Neuron (in vitro differentiated cells): ENCODE data around the gene RSPH1.

Experiments
- H2AFZ ChIP-seq: one replicate; pipeline ENCODE4 v1.6.1; 2013; ENCODE audit warnings: low read depth, mild to moderate bottlenecking, inconsistent platforms, low read length, moderate library complexity
- H3K27me3 ChIP-seq: one replicate; pipeline ENCODE4 v1.6.1; 2013; ENCODE audit warnings: low read length; ENCODE audit not compliant: insufficient read depth
- H3K36me3 ChIP-seq: one replicate; pipeline ENCODE4 v1.6.1; 2013; ENCODE audit warnings: low read length; ENCODE audit not compliant: insufficient read depth
- H3K4me1 ChIP-seq: one replicate; pipeline ENCODE4 v1.6.1; 2013; ENCODE audit warnings: low read length; ENCODE audit not compliant: insufficient read depth
- H3K4me3 ChIP-seq: 2 replicates; pipeline ENCODE4 v1.5.1; 2013; ENCODE audit warnings: mild to moderate bottlenecking, low read length, moderate library complexity
- H3K9me3 ChIP-seq: one replicate; pipeline ENCODE4 v1.6.1; 2013; ENCODE audit warnings: low read length

The RSPH1 gene

DNA sequence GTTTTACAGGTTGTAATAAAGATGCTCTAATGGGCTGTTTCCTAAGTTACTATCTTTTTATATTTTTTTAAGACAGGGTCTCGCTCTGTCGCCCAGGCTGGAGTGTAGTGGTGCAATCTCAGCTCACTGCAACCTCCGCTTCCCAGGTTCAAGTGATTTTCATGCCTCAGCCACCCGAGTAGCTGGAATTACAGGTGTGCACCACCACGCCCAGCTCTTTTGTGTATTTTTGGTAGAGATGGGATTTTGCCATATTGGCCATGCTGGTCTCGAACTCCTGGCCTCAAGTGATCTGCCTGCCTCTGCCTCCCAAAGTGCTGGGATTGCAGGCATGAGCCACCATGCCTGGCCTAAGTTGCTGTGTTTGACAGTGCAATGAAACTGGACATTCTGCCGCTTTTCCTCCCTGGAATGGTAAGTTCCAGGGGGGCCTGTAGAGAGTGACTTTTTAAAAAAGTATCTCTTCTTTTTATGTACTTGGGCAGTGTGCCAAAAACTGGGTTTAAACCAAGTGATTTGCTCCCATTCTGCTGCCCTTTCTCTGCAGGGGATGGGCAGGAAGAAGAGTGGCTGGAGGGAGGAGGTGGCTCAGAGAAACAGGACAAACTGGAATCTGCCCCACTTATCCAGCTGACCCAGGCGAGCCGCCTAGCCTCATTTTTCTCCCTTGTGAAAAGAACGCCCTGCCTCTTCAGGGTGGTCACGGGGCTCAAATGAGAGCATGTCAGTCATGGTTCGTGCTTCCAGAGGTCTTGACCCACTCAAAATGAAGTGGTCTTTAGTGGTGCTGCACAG is 19.9 kb upstream of the RSPH1 start:
- no peaks in the 10 kb centered on the region for H3K36me3 ChIP-seq
- H3K27me3 ChIP-seq = peaks cover 75% of the 10 kb centered on the region
- H3K4me3 ChIP-seq = no peak overlapping the region
- peaks cover 3% of the 10 kb centered on the region for H3K9me3 ChIP-seq
- peaks cover 15% of the 10 kb centered on the region for H3K4me1 ChIP-seq
- no peak overlapping the region for H2AFZ ChIP-seq

DNA sequence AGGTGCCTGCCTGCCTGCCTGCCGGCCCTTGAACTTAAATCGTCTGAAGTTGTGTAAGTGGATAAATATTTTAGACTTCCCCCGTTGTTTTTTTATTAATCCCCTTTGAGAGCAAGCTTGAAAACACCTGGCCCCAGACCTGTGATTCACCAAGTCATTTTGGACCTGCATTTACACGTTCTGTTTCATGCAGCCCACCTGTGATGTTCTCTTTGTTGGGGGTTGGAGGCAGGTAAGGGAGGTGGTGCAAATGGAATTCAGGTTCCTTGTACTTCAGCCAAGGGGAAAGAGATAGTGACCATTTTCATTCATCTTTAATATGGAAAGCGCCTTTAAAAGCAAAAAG is 18.8 kb upstream of the RSPH1 start:
- peaks cover 15% of the 10 kb centered on the region for H3K4me1 ChIP-seq
- H3K4me3 ChIP-seq = no peak overlapping the region
- H3K9me3 ChIP-seq = peaks cover 3% of the 10 kb centered on the region
- H3K36me3 ChIP-seq = no peaks in the 10 kb centered on the region
- H2AFZ ChIP-seq = no peak overlapping the region
- H3K27me3 ChIP-seq = peaks cover 70% of the 10 kb centered on the region

DNA sequence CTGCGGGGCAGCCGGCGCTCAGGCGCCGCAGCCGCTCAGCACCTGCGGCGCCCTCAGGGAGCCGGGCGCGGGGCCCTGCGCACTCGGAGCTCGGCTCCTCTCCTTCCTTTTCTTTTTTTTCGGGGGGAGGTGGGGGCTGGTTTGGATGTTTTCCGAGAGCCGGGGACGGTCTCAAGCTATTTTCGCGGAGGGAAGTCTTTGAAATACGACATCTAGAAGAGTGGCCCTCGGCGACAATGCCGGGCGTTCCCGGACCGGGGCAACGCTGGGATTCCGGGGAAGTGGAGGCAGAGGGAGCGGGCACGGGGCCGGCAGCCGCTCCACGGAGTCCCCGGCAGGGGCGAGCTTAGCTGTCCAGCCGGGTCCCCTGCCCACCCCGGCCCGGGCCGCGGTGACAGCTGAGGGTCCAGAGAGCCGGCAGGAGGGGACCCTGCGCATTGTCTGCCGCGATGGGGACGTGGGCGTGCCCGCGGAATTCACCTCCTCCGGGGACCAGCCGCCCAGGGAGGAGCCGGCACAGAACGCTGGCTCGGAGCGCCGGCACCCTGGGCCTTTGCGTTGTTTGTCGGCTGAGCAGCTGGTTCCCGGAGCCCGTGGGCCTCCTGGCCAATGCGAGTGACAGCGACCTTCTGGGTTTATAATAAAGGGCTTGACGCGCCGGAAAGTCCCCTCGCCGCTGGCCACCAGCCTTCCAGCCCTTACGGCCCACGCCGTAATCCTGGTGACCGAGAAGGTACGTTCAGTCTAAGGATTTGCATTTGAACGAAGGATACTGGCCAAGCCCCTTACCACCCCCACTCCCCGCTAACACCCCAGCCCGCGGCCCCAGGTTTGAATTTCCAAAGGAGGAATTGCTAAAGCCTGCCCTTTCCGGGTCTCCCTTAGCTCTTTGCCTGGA is 18.2 kb upstream of the RSPH1 start:
- Histone ChIP-seq H3K9me3 (peaks cover 3% of the 10 kb centered on the region), H3K4me3 (peak overlapping the region; percentile 37), H3K27me3 (peaks cover 66% of the 10 kb centered on the region), H2AFZ (peak overlapping the region; percentile 60), H3K36me3 (no peaks in the 10 kb centered on the region), H3K4me1 (peaks cover 15% of the 10 kb centered on the region)

DNA sequence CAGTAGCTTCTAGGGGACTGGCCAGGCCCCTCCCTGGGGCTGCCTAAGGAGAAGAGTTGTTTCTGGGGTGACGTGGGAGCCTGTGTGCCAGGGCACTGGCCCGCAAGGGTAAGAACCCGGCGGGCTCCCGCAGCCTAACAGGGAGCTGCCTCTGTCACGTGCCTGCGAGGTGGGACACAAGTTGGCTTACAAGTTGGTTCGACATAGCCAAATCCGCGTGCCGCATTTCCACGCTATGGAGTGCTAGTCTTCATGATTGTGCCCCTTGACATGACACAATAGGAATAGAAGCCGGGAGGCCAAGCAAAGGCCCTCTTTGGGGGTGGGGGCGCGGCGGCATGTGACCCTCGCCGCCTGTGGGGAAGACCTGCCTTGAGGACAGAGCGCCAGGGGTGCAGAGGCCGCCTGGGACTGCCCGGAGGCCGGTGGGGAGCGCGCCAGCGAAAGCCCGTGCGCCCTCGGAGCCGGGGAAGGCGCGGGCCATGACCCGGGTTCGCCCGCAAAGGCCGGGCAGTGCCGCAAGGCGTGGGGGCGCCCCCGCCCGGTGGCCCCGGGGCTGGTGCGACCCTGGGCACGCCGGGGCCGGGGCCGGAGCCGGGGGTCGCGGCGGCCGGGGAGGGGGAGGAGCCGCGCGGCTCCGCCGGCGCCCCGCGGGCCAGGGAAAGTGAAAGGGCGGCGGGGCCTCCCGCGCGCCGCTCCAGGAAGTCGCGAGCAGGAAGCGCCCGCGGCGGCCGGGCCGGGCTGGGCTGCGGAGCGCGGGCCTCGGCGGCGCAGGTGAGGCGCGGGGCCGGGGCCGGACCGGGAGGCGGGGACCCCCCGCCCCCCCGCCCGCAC is 17.3 kb upstream of the RSPH1 start, which contains the start of gene SLC37A1:
Gene SLC37A1, plus strand, starts transcription at position 702 of the 834 bp plus-strand sequence. CDS start 4,603 bp downstream, outside the sequence.
- Histone ChIP-seq H3K27me3 (peaks cover 68% of the 10 kb centered on the region), H3K36me3 (no peaks in the 10 kb centered on the region), H3K9me3 (peaks cover 3% of the 10 kb centered on the region), H2AFZ (peak within 1 kb of the TSS; percentile 60), H3K4me3 (peak within 1 kb of the TSS; percentile 37), H3K4me1 (peaks cover 17% of the 10 kb centered on the region)

DNA sequence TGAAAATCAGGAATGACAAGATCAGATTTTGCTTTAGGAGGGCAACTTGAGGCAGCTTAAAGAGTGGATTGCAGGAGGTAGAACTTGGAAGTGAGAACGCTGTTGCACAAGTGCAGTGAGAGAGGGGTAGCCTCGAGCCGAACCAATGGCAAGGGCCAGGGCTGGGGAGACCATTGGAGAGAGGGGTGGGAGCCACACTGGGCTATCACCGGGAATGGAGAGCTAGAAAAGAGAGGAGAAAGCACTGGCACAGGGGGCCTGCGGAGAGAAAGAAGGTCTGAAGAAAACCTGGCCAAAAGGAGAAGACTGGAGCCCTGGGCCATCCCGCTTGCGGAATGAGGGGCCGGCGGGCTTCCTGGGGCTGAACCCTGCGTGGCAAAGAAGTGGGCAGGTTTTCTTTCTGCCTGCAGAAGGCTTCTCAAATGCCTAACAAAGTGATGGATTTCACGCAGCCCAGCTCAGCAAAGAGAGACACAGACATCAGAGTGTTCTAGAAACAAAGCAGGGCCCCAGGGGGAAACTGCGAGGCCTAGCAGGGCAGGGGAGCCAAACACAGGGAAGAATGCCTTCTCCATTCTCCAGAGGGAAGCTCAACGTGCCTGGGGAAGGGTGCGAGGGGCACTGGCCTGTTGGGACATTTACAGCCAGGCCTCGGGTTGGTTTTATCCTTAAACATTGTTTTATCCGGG is 16.5 kb upstream of the RSPH1 start:
- H2AFZ ChIP-seq = no peak overlapping the region
- peaks cover 3% of the 10 kb centered on the region for H3K9me3 ChIP-seq
- H3K4me1 ChIP-seq = peaks cover 17% of the 10 kb centered on the region
- no peaks in the 10 kb centered on the region for H3K36me3 ChIP-seq
- no peak overlapping the region for H3K4me3 ChIP-seq
- H3K27me3 ChIP-seq = peaks cover 62% of the 10 kb centered on the region

DNA sequence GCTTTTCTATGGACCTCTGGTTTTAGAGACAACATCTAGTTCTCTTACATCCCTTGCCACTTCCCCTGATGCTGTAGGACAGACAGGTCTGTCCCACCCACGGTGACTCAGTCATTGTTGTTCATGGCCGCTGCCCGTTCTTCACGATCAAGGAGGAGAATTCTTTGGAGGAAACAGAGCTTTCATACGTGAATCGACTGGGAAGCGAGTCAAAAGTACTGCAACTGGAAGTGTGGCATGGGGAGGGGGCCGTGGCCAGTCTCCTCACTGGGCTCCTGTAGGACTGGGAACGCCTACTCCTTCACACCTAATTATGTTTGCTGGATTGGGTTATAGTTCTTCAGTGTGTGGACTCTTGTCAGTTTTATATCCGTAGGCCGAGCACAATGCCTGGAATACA is 13.2 kb upstream of the RSPH1 start:
- Histone ChIP-seq H3K36me3 (no peaks in the 10 kb centered on the region), H3K4me3 (no peak overlapping the region), H2AFZ (no peak overlapping the region), H3K27me3 (peaks cover 40% of the 10 kb centered on the region), H3K9me3 (peaks cover 4% of the 10 kb centered on the region), H3K4me1 (peaks cover 9% of the 10 kb centered on the region)

DNA sequence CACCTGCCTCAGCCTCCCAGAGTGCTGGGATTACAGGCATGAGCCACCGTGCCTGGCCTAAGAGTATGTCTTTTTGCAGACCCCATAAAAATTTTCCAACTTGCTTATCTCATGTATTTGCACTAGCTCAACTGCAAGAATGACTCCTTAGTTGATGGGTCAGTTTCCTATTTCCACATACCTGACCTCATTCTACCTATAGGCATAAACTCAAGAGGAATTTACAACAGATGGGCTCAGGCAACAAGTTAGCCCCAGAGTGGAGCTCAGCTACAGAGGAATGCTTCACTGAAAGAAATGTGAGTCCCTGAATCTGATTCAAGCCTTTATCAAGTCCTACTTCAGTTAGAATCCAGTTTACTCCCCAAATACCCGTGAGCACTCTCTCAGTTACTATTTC is 12.3 kb upstream of the RSPH1 start:
- Histone ChIP-seq H2AFZ (no peak overlapping the region), H3K4me3 (no peak overlapping the region), H3K4me1 (peaks cover 5% of the 10 kb centered on the region), H3K27me3 (peaks cover 35% of the 10 kb centered on the region), H3K9me3 (peaks cover 4% of the 10 kb centered on the region), H3K36me3 (no peaks in the 10 kb centered on the region)

DNA sequence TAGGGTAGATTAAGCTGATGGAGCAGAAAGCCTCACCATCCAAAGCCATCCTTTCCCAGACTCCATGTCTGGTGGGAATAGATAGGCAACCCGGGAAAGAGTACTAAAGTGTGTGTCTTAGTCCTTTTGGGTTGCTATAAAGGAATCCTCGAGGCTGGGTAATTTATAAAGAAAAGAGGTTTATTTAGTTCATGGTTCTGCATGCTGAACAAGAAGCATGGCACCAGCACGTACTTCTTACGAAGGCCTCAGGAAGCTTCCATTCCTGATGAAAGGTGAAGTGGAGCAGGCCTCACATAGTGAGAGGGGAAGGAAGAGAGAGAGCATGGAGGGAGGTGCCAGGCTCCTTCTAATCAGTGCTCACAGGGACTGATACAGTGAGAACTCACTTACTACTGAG is 11.4 kb upstream of the RSPH1 start:
- Histone ChIP-seq H3K27me3 (peaks cover 26% of the 10 kb centered on the region), H2AFZ (no peak overlapping the region), H3K9me3 (peaks cover 4% of the 10 kb centered on the region), H3K4me3 (no peak overlapping the region), H3K36me3 (no peaks in the 10 kb centered on the region), H3K4me1 (peaks cover 3% of the 10 kb centered on the region)

DNA sequence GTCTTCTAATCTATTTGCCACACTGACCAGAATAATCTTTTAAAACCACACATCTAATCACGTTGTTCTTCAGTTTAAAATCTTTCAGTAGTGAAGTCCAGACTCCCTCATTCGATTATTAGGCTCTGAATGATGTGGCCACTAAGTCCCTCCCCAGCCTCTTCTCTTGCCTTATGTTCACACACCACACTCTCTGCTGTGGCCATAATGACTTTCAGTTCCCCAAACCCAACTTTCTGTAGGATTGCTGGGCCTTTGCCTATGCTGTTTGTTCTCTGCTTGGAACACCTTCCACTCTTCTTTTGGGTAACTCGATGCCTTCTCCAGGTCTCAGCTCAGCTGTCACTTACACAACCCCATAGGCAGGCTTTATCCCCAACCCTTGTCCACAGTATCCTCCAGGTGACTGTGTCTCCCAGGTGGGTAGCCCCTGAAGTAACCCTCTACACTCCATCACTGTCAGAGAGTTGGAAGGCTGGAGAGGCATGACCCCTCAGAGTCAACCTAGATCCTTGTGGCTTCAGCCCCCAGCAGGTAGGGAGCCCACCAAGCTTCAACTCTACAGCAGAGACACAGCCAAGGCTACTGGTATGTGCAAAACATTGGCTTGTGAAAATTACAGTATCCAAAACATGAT is 9.2 kb upstream of the RSPH1 start:
- Histone ChIP-seq H2AFZ (no peak overlapping the region), H3K4me1 (peaks cover 3% of the 10 kb centered on the region), H3K4me3 (no peak overlapping the region), H3K27me3 (peaks cover 17% of the 10 kb centered on the region), H3K36me3 (no peaks in the 10 kb centered on the region), H3K9me3 (peaks cover 2% of the 10 kb centered on the region)

DNA sequence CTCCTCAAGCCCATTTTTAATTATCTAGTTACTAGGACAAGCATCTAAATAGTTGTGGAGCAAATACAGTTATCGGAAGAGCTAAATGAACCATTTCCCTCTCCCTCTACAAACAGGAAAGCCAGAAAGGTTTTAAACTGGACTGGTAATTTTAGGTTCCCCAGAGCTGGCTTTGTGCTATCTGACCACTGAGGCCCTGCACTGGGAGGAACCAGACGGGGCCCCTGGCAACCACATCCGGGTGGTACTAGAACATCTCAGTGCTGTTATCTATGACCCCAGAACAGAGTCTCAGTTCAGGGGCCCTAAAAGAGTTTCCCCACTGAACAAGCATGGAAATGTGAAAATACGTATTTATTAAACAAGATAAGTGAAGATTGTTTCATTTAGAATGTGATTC is 7.7 kb upstream of the RSPH1 start:
- Histone ChIP-seq H3K36me3 (no peaks in the 10 kb centered on the region), H3K9me3 (peaks cover 2% of the 10 kb centered on the region), H2AFZ (no peak overlapping the region), H3K4me3 (no peak overlapping the region), H3K27me3 (peaks cover 11% of the 10 kb centered on the region), H3K4me1 (peaks cover 7% of the 10 kb centered on the region)

DNA sequence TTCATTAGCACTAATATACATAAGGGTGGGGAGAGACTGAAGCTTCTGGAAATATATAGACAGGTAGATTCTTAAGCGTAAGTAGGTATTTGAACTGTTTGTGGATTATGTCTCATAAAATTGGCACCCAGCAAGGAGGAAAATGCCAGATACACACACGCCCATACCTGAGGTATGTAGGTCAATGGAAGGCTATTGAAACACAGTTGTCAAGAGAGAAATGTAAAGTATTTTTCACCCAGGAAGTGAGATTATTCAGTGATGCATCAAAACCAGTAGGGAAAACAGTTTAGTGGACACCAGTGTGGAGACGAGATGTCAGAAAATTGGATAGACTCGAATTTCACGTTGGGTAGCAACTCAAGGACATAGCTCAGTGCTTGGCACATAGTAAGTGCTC is 4.7 kb upstream of the RSPH1 start:
- Histone ChIP-seq H2AFZ (no peak overlapping the region), H3K36me3 (no peaks in the 10 kb centered on the region), H3K4me1 (peaks cover 17% of the 10 kb centered on the region), H3K9me3 (no peaks in the 10 kb centered on the region), H3K27me3 (peaks cover 5% of the 10 kb centered on the region), H3K4me3 (no peak overlapping the region)

DNA sequence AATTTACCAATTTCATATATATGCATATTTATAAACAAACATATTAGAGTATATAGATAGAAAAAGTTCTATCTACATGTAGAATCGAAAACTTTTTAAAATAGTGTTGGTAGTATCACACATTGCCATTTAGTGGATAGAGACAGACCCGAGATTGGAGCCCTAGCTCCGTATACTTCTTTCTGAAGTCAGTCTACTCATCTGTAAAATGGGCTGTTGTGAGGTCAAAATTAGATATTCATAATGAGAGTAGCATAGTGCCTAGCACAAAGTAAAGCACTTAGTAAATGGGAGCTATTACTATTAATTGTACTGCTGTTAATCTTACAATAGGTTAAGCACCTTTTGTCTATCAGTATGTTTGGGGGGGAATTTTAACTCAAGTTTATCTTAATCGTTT is 4.2 kb upstream of the RSPH1 start:
- Histone ChIP-seq H3K27me3 (peaks cover 8% of the 10 kb centered on the region), H3K4me1 (peaks cover 20% of the 10 kb centered on the region), H3K9me3 (no peaks in the 10 kb centered on the region), H3K36me3 (no peaks in the 10 kb centered on the region), H2AFZ (no peak overlapping the region), H3K4me3 (no peak overlapping the region)
